Spleen (tissue), 11 donors: ENCODE results near the gene GRK3. TPM values are rescaled to one million over a fixed set of nuclear protein-coding genes. Genes with fewer than 3 reads are reported as not detected.

ENCODE experiments used
- DNase-seq: peaks from one replicate; pipeline ENCODE4 v3.0.0-alpha.2; 2020
- H3K27ac ChIP-seq, 8 donors: fragments of 200-600 bp; sonication (generic) in 7 of 8; 1 replicate in 4 of 8; 2 replicates in 4 of 8; pipeline versions ENCODE4 v1.5.0 to v1.8.0; 2016 to 2021; ENCODE audit warnings: inconsistent platforms in 4 of 8, mild to moderate bottlenecking in 4 of 8, moderate library complexity in 1 of 8
- H3K27me3 ChIP-seq, 7 donors: fragments of 200-600 bp; sonication (generic) in 6 of 7; replicated peaks in 1 of 7; 1 replicate in 4 of 7; 2 replicates in 3 of 7; pipeline versions ENCODE4 v1.5.0 to v1.8.0; 2016 to 2021; ENCODE audit warnings: inconsistent platforms in 3 of 7, mild to moderate bottlenecking in 1 of 7
- H3K36me3 ChIP-seq, 6 donors: fragments of 200-600 bp; sonication (generic) in 5 of 6; 1 replicate in 4 of 6; 2 replicates in 2 of 6; pipeline versions ENCODE4 v1.5.0 to v1.8.0; 2016 to 2021; ENCODE audit warnings: inconsistent platforms in 2 of 6
- H3K4me1 ChIP-seq, 6 donors: fragments of 200-600 bp; sonication (generic) in 5 of 6; 1 replicate in 3 of 6; 2 replicates in 3 of 6; pipeline versions ENCODE4 v1.5.0 to v1.8.0; 2016 to 2021; ENCODE audit warnings: inconsistent platforms in 3 of 6
- H3K4me3 ChIP-seq, 8 donors: fragments of 200-600 bp; sonication (generic) in 7 of 8; 1 replicate in 4 of 8; 2 replicates in 4 of 8; pipeline versions ENCODE4 v1.5.0 to v1.8.0; 2016 to 2021; ENCODE audit warnings: inconsistent platforms in 4 of 8, mild to moderate bottlenecking in 4 of 8, moderate library complexity in 2 of 8
- H3K9me3 ChIP-seq, 8 donors: fragments of 200-600 bp; sonication (generic) in 7 of 8; 1 replicate in 4 of 8; 2 replicates in 4 of 8; pipeline versions ENCODE4 v1.5.0 to v1.8.0; 2016 to 2021; ENCODE audit warnings: inconsistent platforms in 4 of 8
- CTCF ChIP-seq, 11 experiments: fragments of 200-600 bp in 7 of 11; fragments of 450-650 bp in 4 of 11; sonication (generic) in 4 of 11; IDR thresholded peaks in 8 of 11; conservative IDR thresholded peaks in 3 of 11; 1 replicate in 7 of 11; 2 replicates in 4 of 11; pipeline versions ENCODE4 v1.4.0 to v1.8.0; 2016 to 2021; ENCODE audit warnings: antibody characterized with exemption in 11 of 11, inconsistent platforms in 4 of 11, mild to moderate bottlenecking in 1 of 11
- POLR2A ChIP-seq, 3 donors: fragments of 450-650 bp; IDR thresholded peaks; one replicate each; pipeline ENCODE4 v1.5.1; 2017; ENCODE audit warnings: antibody characterized with exemption in 3 of 3, mild to moderate bottlenecking in 1 of 3
- POLR2AphosphoS5 ChIP-seq, 3 donors: sonication (generic); formaldehyde crosslinking; IDR thresholded peaks; one replicate each; pipeline ENCODE4 v1.5.1; 2017; ENCODE audit warnings: antibody characterized with exemption in 3 of 3
- WGBS, 5 donors: extraction: QIAGEN DNeasy Blood & Tissue Kit in 3 of 5; methylation state at CpG; one replicate each; pipeline versions ENCODE4 v1.1.5 to v1.1.7; 2013 to 2018; 5-methylcytosine and 5-hydroxymethylcytosine counted together
- intact Hi-C: fragments of 100-400 bp; cut with DNase I; formaldehyde crosslinking; loops from one replicate; pipeline ENCODE4 v1.15.0; 2023; ENCODE audit warnings: low total_unique reads
- polyA plus RNA-seq, 3 donors: library from polyadenylated mRNA; stranded (reverse); fragments of 200-250 nt; gene quantifications; one replicate each; pipeline ENCODE4 v1.2.1, GENCODE V29; 2013
- total RNA-seq, 7 donors: library from RNA; depleted of rRNA in 3 of 7; stranded (reverse); fragments of >200 nt in 3 of 7; fragmentation: NEBNext Ultra II Directional in 4 of 7; extraction: Animal tissue kit (Norgen Biotek cat#: 25700) in 4 of 7; gene quantifications; one replicate each; pipeline versions ENCODE4 v1.1.0 to v1.2.1, GENCODE V29; 2016 to 2021
- donor health status: healthy with polysubstance abuse.
- donor health status: DM: no; HTN: no; CAD: no; lungs with moderate emphysema.
- donor health status: DM: no; HTN: no; CAD: no.
- donor health status: Bipolar disorder and iron deficiency.
- donor health status: healthy.
- donor health status: DM: no; HTN: no; CAD: no.
- donor health status: DM: yes; HTN: yes; CAD: no.

GRK3 gene
- total and polyA plus RNA-seq, 10 donors: 9.3 to 60.7 (median 45.7) TPM

- Histone ChIP-seq H3K27ac (peak overlapping the region in 2 of 8 donors; percentile 16 to 39), H3K36me3 (peaks cover 0 to under 1% (median 0%) of the 10 kb centered on the region in 6 donors), H3K27me3 (no peaks in the 10 kb centered on the region), H3K4me1 (peaks cover 10 to 67% (median 22%) of the 10 kb centered on the region in 6 donors), H3K4me3 (no peak overlapping the region), H3K9me3 (no peaks in the 10 kb centered on the region)
- TF ChIP-seq CTCF (IDR thresholded peaks at IDR 0.05 in 8 of 11, conservative IDR thresholded peaks at IDR 0.05 in 3 of 11): no peak
- TF ChIP-seq POLR2AphosphoS5 (IDR thresholded peaks at IDR 0.05): no peak
- 77 to 90% (median 85%) methylated on average over 5 of the region's 5 CpGs for WGBS, 5 donors
- intact Hi-C loops: no loop called here
- DNase-seq: no peak
Measured at GRCh38 chr22:25630447-25630846, 66.0 kb downstream of the GRK3 start.

- no peak for TF ChIP-seq CTCF (IDR thresholded peaks at IDR 0.05 in 8 of 11, conservative IDR thresholded peaks at IDR 0.05 in 3 of 11)
- no peak for TF ChIP-seq POLR2AphosphoS5 (IDR thresholded peaks at IDR 0.05)
- Histone ChIP-seq H3K27me3 (no peaks in the 10 kb centered on the region), H3K36me3 (peaks cover 0 to 27% (median 2%) of the 10 kb centered on the region in 6 donors), H3K4me1 (peaks cover 0 to 27% (median 1%) of the 10 kb centered on the region in 6 donors), H3K9me3 (peaks cover 0 to 15% (median 10%) of the 10 kb centered on the region in 8 donors), H3K4me3 (no peak overlapping the region), H3K27ac (no peak overlapping the region)
- intact Hi-C loops: no loop called here
- WGBS, 5 donors: 90 to 96% (median 95%) methylated on average over 2 of the region's 2 CpGs
- DNase-seq: no peak
Measured at GRCh38 chr22:25636323-25636722, 71.8 kb downstream of the GRK3 start.

- Histone ChIP-seq H3K27ac (no peak overlapping the region), H3K4me1 (peaks cover 0 to 22% (median 1%) of the 10 kb centered on the region in 6 donors), H3K4me3 (no peak overlapping the region), H3K27me3 (no peaks in the 10 kb centered on the region), H3K36me3 (peaks cover 0 to 27% (median 2%) of the 10 kb centered on the region in 6 donors), H3K9me3 (peaks cover 0 to 15% (median 10%) of the 10 kb centered on the region in 8 donors)
- DNase-seq: no peak
- TF ChIP-seq POLR2AphosphoS5 (IDR thresholded peaks at IDR 0.05) (no peak), POLR2A (IDR thresholded peaks at IDR 0.05) (no peak), CTCF (IDR thresholded peaks at IDR 0.05 in 8 of 11, conservative IDR thresholded peaks at IDR 0.05 in 3 of 11) (no peak)
- WGBS, 5 donors: 57 to 85% (median 77%) methylated on average over 2 of the region's 2 CpGs
- intact Hi-C loops: no loop called here
Measured at GRCh38 chr22:25637032-25637431, 72.6 kb downstream of the GRK3 start.

GRCh38 chr22:25637672-25638071, 73.2 kb downstream of the GRK3 start:
- Histone ChIP-seq H3K27ac (no peak overlapping the region), H3K27me3 (no peaks in the 10 kb centered on the region), H3K36me3 (peaks cover 0 to 29% (median 2%) of the 10 kb centered on the region in 6 donors), H3K4me3 (no peak overlapping the region), H3K4me1 (peaks cover 0 to 20% (median 1%) of the 10 kb centered on the region in 6 donors), H3K9me3 (peaks cover 0 to 15% (median 10%) of the 10 kb centered on the region in 8 donors)
- intact Hi-C loops: no loop called here
- no peak for DNase-seq
- TF ChIP-seq POLR2AphosphoS5 (IDR thresholded peaks at IDR 0.05) (no peak), POLR2A (IDR thresholded peaks at IDR 0.05) (no peak), CTCF (IDR thresholded peaks at IDR 0.05 in 8 of 11, conservative IDR thresholded peaks at IDR 0.05 in 3 of 11) (no peak)
- WGBS, 5 donors: 91 to 96% (median 94%) methylated on average over 4 of the region's 4 CpGs
